Astrocyte (in vitro differentiated cells and primary cell): ENCODE results near the gene UQCR10. TPM values are rescaled to one million over a fixed set of nuclear protein-coding genes. Genes with fewer than 3 reads are reported as not detected.
A peak's percentile ranks its signal among the peaks of the same experiment; 100 is the strongest.

ENCODE experiments used
- DNase-seq: peaks from one replicate; pipeline ENCODE4 v3.0.0-alpha.2; 2010; ENCODE audit warnings: low read depth
- FAIRE-seq: peaks from 2 replicates; lab custom pipeline; 2011; peaks lifted over from hg19 to GRCh38; lab: Jason Lieb, UNC
- H2AFZ ChIP-seq: 2 replicates; pipeline ENCODE4 v1.6.0; 2012; ENCODE audit warnings: low read depth, low read length, inconsistent platforms
- H3K27ac ChIP-seq: 2 replicates; pipeline ENCODE4 v1.5.1; 2011; ENCODE audit warnings: low read depth, low read length, inconsistent platforms
- H3K27me3 ChIP-seq: 2 replicates; pipeline ENCODE4 v1.6.0; 2011; ENCODE audit warnings: low read length, inconsistent platforms; ENCODE audit not compliant: insufficient read depth
- H3K36me3 ChIP-seq: 2 replicates; pipeline ENCODE4 v1.5.1; 2011; ENCODE audit warnings: low read length, inconsistent platforms; ENCODE audit not compliant: insufficient read depth
- H3K4me1 ChIP-seq: 2 replicates; pipeline ENCODE4 v1.5.1; 2011; ENCODE audit warnings: low read length, inconsistent platforms; ENCODE audit not compliant: insufficient read depth
- H3K4me2 ChIP-seq: 2 replicates; pipeline ENCODE4 v1.6.0; 2012; ENCODE audit warnings: low read length, inconsistent platforms
- H3K4me3 ChIP-seq: 2 replicates; pipeline ENCODE4 v1.5.1; 2011; ENCODE audit warnings: low read depth, mild to moderate bottlenecking, low read length, inconsistent platforms; ENCODE audit not compliant: insufficient read depth
- H3K79me2 ChIP-seq: 2 replicates; pipeline ENCODE4 v1.6.0; 2012; ENCODE audit warnings: mild to moderate bottlenecking, low read length, inconsistent platforms; ENCODE audit not compliant: insufficient read depth
- H3K9ac ChIP-seq: 2 replicates; pipeline ENCODE4 v1.6.0; 2012; ENCODE audit warnings: mild to moderate bottlenecking, low read length, inconsistent platforms
- H3K9me3 ChIP-seq: 2 replicates; pipeline ENCODE4 v1.5.1; 2012; ENCODE audit warnings: low read depth, mild to moderate bottlenecking, low read length, inconsistent platforms; ENCODE audit not compliant: insufficient read depth
- H4K20me1 ChIP-seq: 2 replicates; pipeline ENCODE4 v1.6.0; 2012; ENCODE audit warnings: low read length, inconsistent platforms; ENCODE audit not compliant: insufficient read depth
- H3K27ac Mint-ChIP-seq: one replicate; pipeline ENCODE4 v1.8.0; 2021; ENCODE audit warnings: mild to moderate bottlenecking, mixed read lengths; ENCODE audit not compliant: unreplicated experiment
- H3K27me3 Mint-ChIP-seq: one replicate; pipeline ENCODE4 v1.8.0; 2021; ENCODE audit warnings: low read depth, mixed read lengths; ENCODE audit not compliant: unreplicated experiment
- H3K36me3 Mint-ChIP-seq: one replicate; pipeline ENCODE4 v1.8.0; 2021; ENCODE audit warnings: low read depth, mixed read lengths; ENCODE audit not compliant: unreplicated experiment
- H3K4me1 Mint-ChIP-seq: one replicate; pipeline ENCODE4 v1.8.0; 2021; ENCODE audit warnings: low read depth, mixed read lengths; ENCODE audit not compliant: unreplicated experiment
- H3K4me3 Mint-ChIP-seq: one replicate; pipeline ENCODE4 v1.8.0; 2021; ENCODE audit warnings: mild to moderate bottlenecking, moderate library complexity, mixed read lengths; ENCODE audit not compliant: unreplicated experiment
- H3K9me3 Mint-ChIP-seq: one replicate; pipeline ENCODE4 v1.8.0; 2021; ENCODE audit warnings: mild to moderate bottlenecking, mixed read lengths; ENCODE audit not compliant: unreplicated experiment
- CTCF ChIP-seq: IDR thresholded peaks from 2 replicates; pipeline ENCODE4 v1.5.1; 2011; ENCODE audit warnings: low read depth, mild to moderate bottlenecking, inconsistent platforms, low read length, moderate library complexity; ENCODE audit not compliant: insufficient read depth
- EZH2 ChIP-seq: IDR thresholded peaks from 2 replicates; pipeline ENCODE4 v1.6.1; 2012; ENCODE audit warnings: mild to moderate bottlenecking, low read length, inconsistent platforms; ENCODE audit not compliant: insufficient read depth
- total RNA-seq: library from RNA; stranded (reverse); gene quantifications from 2 replicates; pipeline ENCODE4 v1.2.1, GENCODE V29; 2021

The UQCR10 gene
- total RNA-seq, 1 donor from 2014 or later = 112 TPM

GRCh38 chr22:29806196-29806595 is 39.0 kb downstream of the UQCR10 start:
- Mint-ChIP-seq H3K36me3 (peaks cover 25% of the 10 kb centered on the region), H3K9me3 (no peaks in the 10 kb centered on the region), H3K4me3 (no peak overlapping the region), H3K4me1 (peaks cover 3% of the 10 kb centered on the region), H3K27ac (peak overlapping the region; percentile 23), H3K27me3 (no peaks in the 10 kb centered on the region)
- H3K9me3 ChIP-seq = no peaks in the 10 kb centered on the region
- H4K20me1 ChIP-seq = no peaks in the 10 kb centered on the region
- FAIRE-seq = no peak
- peaks cover 33% of the 10 kb centered on the region for H3K36me3 ChIP-seq
- no peak overlapping the region for H2AFZ ChIP-seq
- no peak for DNase-seq
- no peak overlapping the region for H3K9ac ChIP-seq
- H3K27me3 ChIP-seq = no peaks in the 10 kb centered on the region
- no peak overlapping the region for H3K4me2 ChIP-seq
- no peaks in the 10 kb centered on the region for H3K79me2 ChIP-seq
- H3K4me1 ChIP-seq = no peaks in the 10 kb centered on the region
- H3K4me3 ChIP-seq = no peak overlapping the region
- TF ChIP-seq EZH2 = no peak
- no peak for TF ChIP-seq CTCF
- H3K27ac ChIP-seq = no peak overlapping the region

GRCh38 chr22:29810216-29810615 is 43.0 kb downstream of the UQCR10 start:
- FAIRE-seq (no peak), DNase-seq (no peak)
- Histone ChIP-seq H3K4me3 (no peak overlapping the region), H3K9ac (no peak overlapping the region), H3K79me2 (no peaks in the 10 kb centered on the region), H3K4me2 (no peak overlapping the region), H3K27ac (no peak overlapping the region), H3K9me3 (no peaks in the 10 kb centered on the region), H3K36me3 (peaks cover 52% of the 10 kb centered on the region), H4K20me1 (no peaks in the 10 kb centered on the region), H3K27me3 (no peaks in the 10 kb centered on the region), H3K4me1 (no peaks in the 10 kb centered on the region), H2AFZ (no peak overlapping the region)
- no peaks in the 10 kb centered on the region for H3K9me3 Mint-ChIP-seq
- TF ChIP-seq EZH2 (no peak), CTCF (no peak)
- H3K27ac Mint-ChIP-seq = no peak overlapping the region
- H3K27me3 Mint-ChIP-seq = no peaks in the 10 kb centered on the region
- H3K36me3 Mint-ChIP-seq = peaks cover 29% of the 10 kb centered on the region
- H3K4me3 Mint-ChIP-seq = no peak overlapping the region
- H3K4me1 Mint-ChIP-seq = peaks cover 3% of the 10 kb centered on the region

- TF ChIP-seq CTCF (no peak), EZH2 (no peak)
- H3K36me3 Mint-ChIP-seq = peaks cover 26% of the 10 kb centered on the region
- Histone ChIP-seq H3K27me3 (no peaks in the 10 kb centered on the region), H3K9ac (no peak overlapping the region), H3K4me2 (no peak overlapping the region), H3K79me2 (no peaks in the 10 kb centered on the region), H3K4me1 (no peaks in the 10 kb centered on the region), H4K20me1 (no peaks in the 10 kb centered on the region), H3K36me3 (peaks cover 60% of the 10 kb centered on the region), H2AFZ (no peak overlapping the region), H3K27ac (no peak overlapping the region), H3K4me3 (no peak overlapping the region), H3K9me3 (no peaks in the 10 kb centered on the region)
- H3K4me3 Mint-ChIP-seq = no peak overlapping the region
- FAIRE-seq = no peak
- H3K9me3 Mint-ChIP-seq = no peaks in the 10 kb centered on the region
- DNase-seq = no peak
- peaks cover 3% of the 10 kb centered on the region for H3K4me1 Mint-ChIP-seq
- no peaks in the 10 kb centered on the region for H3K27me3 Mint-ChIP-seq
- no peak overlapping the region for H3K27ac Mint-ChIP-seq
These were observed 44.2 kb downstream of the UQCR10 start for GRCh38 chr22:29811377-29811776.
